ENCODE results near the gene SYNE2.
"Not testable (repeated sequence)": the region's sequence is repeated elsewhere in the genome, so short reads cannot be mapped to it uniquely, and the experiment has no call there.

DNA sequence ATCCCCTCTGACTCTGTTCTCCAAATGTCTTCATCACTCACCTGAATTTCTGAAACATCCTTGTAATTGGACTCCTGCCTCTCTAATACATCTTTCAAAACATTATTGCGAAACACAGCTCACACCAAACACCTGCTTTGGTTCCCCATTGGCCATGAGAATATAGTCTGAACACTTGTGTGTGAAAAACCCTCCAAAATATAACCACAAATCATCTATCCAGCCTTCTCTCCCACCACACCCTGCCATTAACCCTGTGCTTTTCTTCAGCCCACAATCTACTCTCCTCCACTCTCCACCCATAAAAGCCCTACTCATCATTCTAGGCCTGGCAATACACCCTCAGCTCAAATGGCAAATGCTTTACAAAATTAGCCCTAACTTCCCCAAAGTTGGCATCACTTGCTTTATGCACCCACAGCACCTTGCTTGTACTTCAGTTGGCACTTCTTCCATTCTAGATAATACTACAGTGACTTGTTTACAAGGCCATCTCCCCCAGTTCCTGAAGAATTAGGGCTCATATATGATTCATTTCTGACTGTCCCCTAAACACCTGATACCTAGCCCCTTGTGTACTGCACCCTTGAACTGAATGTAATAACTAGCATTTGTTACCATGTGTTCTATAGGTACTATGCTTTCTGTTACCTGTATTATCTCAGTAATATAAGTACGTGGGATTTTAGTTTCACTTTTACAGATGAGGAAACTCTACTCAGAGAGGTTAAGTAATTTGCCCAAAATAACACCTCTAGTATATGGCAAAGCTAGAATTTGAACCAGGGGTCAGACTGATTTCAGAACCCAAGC is 17.3 kb downstream of the SYNE2 start:
- TF ChIP-seq EZH2 (IDR thresholded peaks at IDR 0.05); POLR2AphosphoS5 (IDR thresholded peaks at IDR 0.05; ENCODE audit: borderline replicate concordance, low read depth, low read length): not testable (repeated sequence)
